Nephron progenitor cell (in vitro differentiated cells): Measurements from ENCODE around the gene LRRN2.

ENCODE experiments used
- DNase-seq: peaks from one replicate; pipeline ENCODE4 v3.0.0; 2021
- H3K27ac Mint-ChIP-seq: 2 replicates; pipeline ENCODE4 v1.8.0; 2021; ENCODE audit warnings: mild to moderate bottlenecking, moderate library complexity, mixed read lengths
- H3K27me3 Mint-ChIP-seq: 2 replicates; pipeline ENCODE4 v1.8.0; 2021; ENCODE audit warnings: mild to moderate bottlenecking, low read depth, mixed read lengths; ENCODE audit not compliant: poor library complexity
- H3K36me3 Mint-ChIP-seq: 2 replicates; pipeline ENCODE4 v1.8.0; 2021; ENCODE audit warnings: low read depth, mixed read lengths
- H3K4me1 Mint-ChIP-seq: 2 replicates; pipeline ENCODE4 v1.8.0; 2021; ENCODE audit warnings: mixed read lengths
- H3K4me3 Mint-ChIP-seq: 2 replicates; pipeline ENCODE4 v1.8.0; 2021; ENCODE audit warnings: mild to moderate bottlenecking, moderate library complexity, mixed read lengths
- H3K9me3 Mint-ChIP-seq: 2 replicates; pipeline ENCODE4 v1.8.0; 2021; ENCODE audit warnings: mild to moderate bottlenecking, moderate library complexity, mixed read lengths
- TF ChIP-seq, protein P1 (sequence below): fragments of 200-600 bp; sonication (generic); IDR thresholded peaks from 2 replicates; pipeline ENCODE4 v1.5.0; 2021; ENCODE audit warnings: antibody characterized with exemption

Gene LRRN2

DNA sequence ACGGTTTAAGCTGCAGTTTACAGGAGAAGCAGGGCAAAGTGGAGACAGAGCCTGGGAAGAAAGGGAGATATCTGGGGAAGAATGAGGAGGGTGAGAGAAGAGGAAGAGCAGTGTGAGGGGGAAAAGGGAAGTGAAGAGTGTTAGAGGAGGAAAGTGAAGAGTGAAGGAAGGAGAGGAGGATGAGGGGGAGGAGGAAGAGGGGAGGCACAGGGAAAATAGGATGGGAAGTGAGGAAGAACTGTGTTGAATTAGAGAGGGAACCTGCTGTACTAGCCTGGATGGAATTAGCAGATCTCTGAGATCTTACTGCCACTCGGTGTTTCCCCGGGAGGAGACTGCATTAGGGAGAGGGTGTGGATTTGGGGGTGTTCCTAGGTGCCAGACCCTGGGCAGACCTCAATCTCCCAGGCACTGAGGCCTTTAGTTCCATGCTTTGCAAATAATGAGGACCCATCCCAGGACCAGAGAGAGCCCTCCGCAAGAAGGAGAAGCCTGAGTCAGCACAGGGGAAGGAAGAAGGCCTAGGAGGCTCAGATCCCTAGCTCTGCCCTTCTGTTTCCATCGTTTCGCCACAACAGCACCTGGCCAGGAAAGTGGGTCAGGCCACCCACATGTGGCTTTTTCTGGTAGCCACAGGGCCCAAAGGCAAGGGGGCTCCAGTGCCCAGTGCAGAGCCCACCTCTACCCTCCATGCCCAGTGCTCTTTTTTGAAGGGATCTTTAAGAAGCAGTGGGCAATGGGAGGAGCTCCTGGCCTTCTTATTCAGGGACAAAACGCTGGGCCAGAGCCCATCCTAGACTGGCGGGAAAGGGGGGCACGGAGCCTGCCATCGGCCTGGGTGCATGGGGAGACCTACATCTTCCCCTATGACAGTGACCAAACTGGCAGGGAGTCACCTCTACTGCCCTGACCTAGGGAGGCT, 2.0 kb downstream of the LRRN2 start:
- Mint-ChIP-seq H3K27me3 (peaks cover 55% of the 10 kb centered on the region), H3K36me3 (no peaks in the 10 kb centered on the region), H3K27ac (no peak overlapping the region), H3K4me3 (peak overlapping the region; percentile 87), H3K4me1 (peaks cover 33% of the 10 kb centered on the region), H3K9me3 (no peaks in the 10 kb centered on the region)
- TF ChIP-seq, protein P1, sequence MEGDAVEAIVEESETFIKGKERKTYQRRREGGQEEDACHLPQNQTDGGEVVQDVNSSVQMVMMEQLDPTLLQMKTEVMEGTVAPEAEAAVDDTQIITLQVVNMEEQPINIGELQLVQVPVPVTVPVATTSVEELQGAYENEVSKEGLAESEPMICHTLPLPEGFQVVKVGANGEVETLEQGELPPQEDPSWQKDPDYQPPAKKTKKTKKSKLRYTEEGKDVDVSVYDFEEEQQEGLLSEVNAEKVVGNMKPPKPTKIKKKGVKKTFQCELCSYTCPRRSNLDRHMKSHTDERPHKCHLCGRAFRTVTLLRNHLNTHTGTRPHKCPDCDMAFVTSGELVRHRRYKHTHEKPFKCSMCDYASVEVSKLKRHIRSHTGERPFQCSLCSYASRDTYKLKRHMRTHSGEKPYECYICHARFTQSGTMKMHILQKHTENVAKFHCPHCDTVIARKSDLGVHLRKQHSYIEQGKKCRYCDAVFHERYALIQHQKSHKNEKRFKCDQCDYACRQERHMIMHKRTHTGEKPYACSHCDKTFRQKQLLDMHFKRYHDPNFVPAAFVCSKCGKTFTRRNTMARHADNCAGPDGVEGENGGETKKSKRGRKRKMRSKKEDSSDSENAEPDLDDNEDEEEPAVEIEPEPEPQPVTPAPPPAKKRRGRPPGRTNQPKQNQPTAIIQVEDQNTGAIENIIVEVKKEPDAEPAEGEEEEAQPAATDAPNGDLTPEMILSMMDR = no peak
- DNase-seq = no peak

DNA sequence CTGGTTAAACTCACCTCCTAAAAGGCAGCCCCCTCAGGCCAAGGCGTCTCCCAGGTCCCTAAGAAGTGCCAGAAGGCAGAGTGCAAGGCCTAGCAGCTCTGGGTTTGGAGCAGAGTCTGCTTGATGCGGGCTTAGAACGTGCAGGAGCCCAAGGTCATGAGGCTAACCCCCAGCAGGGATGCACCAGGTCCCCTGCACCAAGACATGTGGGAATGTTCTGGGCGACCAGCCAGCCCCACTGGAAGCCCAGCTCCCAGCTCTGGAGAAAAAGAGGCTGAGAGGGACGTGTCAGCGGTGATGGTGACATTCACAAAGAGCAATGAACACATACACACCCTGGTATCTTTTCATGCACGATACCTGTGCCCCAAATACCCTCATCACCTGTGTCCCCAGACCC, 5.1 kb downstream of the LRRN2 start:
- no peaks in the 10 kb centered on the region for H3K9me3 Mint-ChIP-seq
- peaks cover 31% of the 10 kb centered on the region for H3K27me3 Mint-ChIP-seq
- no peak overlapping the region for H3K4me3 Mint-ChIP-seq
- no peak overlapping the region for H3K27ac Mint-ChIP-seq
- peaks cover 44% of the 10 kb centered on the region for H3K4me1 Mint-ChIP-seq
- DNase-seq = no peak
- TF ChIP-seq, protein P1 = no peak
- H3K36me3 Mint-ChIP-seq = no peaks in the 10 kb centered on the region

DNA sequence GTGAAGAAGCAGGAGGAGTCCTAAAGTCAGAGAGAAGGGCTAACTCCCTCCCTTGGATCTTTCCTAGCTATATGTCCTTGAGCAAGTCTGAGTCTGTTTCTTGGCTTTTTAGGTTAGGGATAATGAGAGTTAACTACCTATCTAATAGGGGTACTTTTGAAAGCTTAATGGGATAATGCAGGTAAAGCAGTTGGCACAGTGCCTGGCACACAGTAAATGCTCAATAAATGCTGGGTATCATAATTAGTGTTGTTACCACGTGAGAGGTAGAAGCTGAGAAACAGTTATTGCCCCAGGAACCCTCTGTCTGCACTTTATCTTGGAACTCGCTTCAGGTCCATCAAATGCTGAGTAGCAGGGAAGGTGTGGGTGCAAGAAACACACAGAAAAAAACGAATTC, 5.5 kb downstream of the LRRN2 start:
- H3K27ac Mint-ChIP-seq = no peak overlapping the region
- TF ChIP-seq, protein P1 = no peak
- peaks cover 34% of the 10 kb centered on the region for H3K27me3 Mint-ChIP-seq
- no peaks in the 10 kb centered on the region for H3K9me3 Mint-ChIP-seq
- no peaks in the 10 kb centered on the region for H3K36me3 Mint-ChIP-seq
- H3K4me1 Mint-ChIP-seq = peaks cover 48% of the 10 kb centered on the region
- no peak for DNase-seq
- no peak overlapping the region for H3K4me3 Mint-ChIP-seq

GRCh38 chr1:204678721-204679475, 6.6 kb downstream of the LRRN2 start:
- no peak for DNase-seq
- TF ChIP-seq, protein P1 = no peak
- peaks cover 31% of the 10 kb centered on the region for H3K27me3 Mint-ChIP-seq
- no peaks in the 10 kb centered on the region for H3K36me3 Mint-ChIP-seq
- no peak overlapping the region for H3K4me3 Mint-ChIP-seq
- no peaks in the 10 kb centered on the region for H3K9me3 Mint-ChIP-seq
- H3K4me1 Mint-ChIP-seq = peaks cover 53% of the 10 kb centered on the region
- H3K27ac Mint-ChIP-seq = peak overlapping the region; percentile 1

- Mint-ChIP-seq H3K4me3 (no peak overlapping the region), H3K27me3 (peaks cover 20% of the 10 kb centered on the region), H3K27ac (no peak overlapping the region), H3K36me3 (no peaks in the 10 kb centered on the region), H3K4me1 (peaks cover 53% of the 10 kb centered on the region), H3K9me3 (no peaks in the 10 kb centered on the region)
- no peak for DNase-seq
- TF ChIP-seq, protein P1 = no peak
These were observed 7.7 kb downstream of the LRRN2 start for GRCh38 chr1:204677864-204678263.
